Activated B cell treated with CpG ODN at 0.5 μM for 24 hours (primary cell): ENCODE data around the gene COLEC12. TPM values are rescaled to one million over a fixed set of nuclear protein-coding genes. Genes with fewer than 3 reads are reported as not detected.

Source experiments
- ATAC-seq: fragments of 200-7000 bp; cut with Tn5 transposase; one replicate; pipeline ENCODE4 v1.10.0; 2021; ENCODE audit warnings: low read depth, mild to moderate bottlenecking, moderate library complexity
- CTCF ChIA-PET: fragments of 350-600 bp; sonication (Branson Sonifier 250); formaldehyde crosslinking; loops from one replicate; lab custom pipeline; 2021; ENCODE audit warnings: antibody characterized with exemption; lab: Charles Lee
- POLR2A ChIA-PET: fragments of 350-600 bp; sonication (Branson Sonifier 250); formaldehyde crosslinking; loops from one replicate; lab custom pipeline; 2021; ENCODE audit warnings: antibody characterized with exemption; lab: Charles Lee
- DNase-seq: peaks from one replicate; pipeline ENCODE4 v3.0.0; 2022
- H3K27ac Mint-ChIP-seq: one replicate; pipeline ENCODE4 v1.8.0; 2020; ENCODE audit warnings: mixed read lengths
- H3K27me3 Mint-ChIP-seq: one replicate; pipeline ENCODE4 v1.8.0; 2021; ENCODE audit warnings: mixed read lengths
- H3K36me3 Mint-ChIP-seq: one replicate; pipeline ENCODE4 v1.8.0; 2021; ENCODE audit warnings: low read depth, mixed read lengths
- H3K4me1 Mint-ChIP-seq: one replicate; pipeline ENCODE4 v1.8.0; 2021; ENCODE audit warnings: mixed read lengths
- H3K4me3 Mint-ChIP-seq: one replicate; pipeline ENCODE4 v1.8.0; 2020; ENCODE audit warnings: mild to moderate bottlenecking, mixed read lengths
- H3K9me3 Mint-ChIP-seq: one replicate; pipeline ENCODE4 v1.8.0; 2020; ENCODE audit warnings: mixed read lengths
- CTCF ChIP-seq: fragments of 200-600 bp; IDR thresholded peaks from one replicate; pipeline ENCODE4 v1.8.0; 2022; ENCODE audit warnings: antibody characterized with exemption, mild to moderate bottlenecking
- intact Hi-C: fragments of 100-400 bp; cut with micrococcal nuclease; formaldehyde crosslinking; loops from one replicate; pipeline ENCODE4 v1.15.1; 2024
- total RNA-seq: library from RNA; stranded (reverse); gene quantifications from 2 replicates; pipeline ENCODE4 v1.2.3, GENCODE V29; 2022

The COLEC12 gene
- total RNA-seq, 1 donor from 2014 or later: not detected

- Mint-ChIP-seq H3K36me3 (no peaks in the 10 kb centered on the region), H3K27me3 (peaks cover 32% of the 10 kb centered on the region), H3K4me1 (peaks cover 17% of the 10 kb centered on the region), H3K27ac (no peak overlapping the region), H3K9me3 (no peaks in the 10 kb centered on the region), H3K4me3 (no peak overlapping the region)
- POLR2A ChIA-PET: no interaction called here
- DNase-seq (no peak), ATAC-seq (no peak)
- CTCF ChIA-PET: no interaction called here
- TF ChIP-seq CTCF: no peak
- intact Hi-C loops: no loop called here
Measured at GRCh38 chr18:498931-499775, 1.3 kb downstream of the COLEC12 start.

DNA sequence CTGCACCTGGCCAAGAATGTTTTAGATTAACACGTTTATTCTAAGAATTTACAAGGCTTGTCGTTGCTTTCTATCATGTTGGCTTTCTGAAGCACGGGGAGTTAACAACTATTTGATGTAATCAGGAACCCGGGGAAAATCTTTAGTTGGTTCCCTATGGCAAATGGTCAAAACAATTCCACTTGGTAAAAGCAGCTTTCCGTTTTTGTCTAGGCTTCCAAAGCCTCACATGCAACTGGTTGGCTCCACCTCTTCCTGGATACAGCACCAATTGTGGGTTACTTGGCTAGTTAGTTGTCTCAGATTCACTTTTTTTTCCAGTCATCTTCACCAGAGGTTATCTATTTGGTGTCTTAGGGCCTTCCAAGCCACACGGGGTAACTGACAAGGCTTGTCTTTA, 2.8 kb downstream of the COLEC12 start:
- H3K27me3 Mint-ChIP-seq: peaks cover 32% of the 10 kb centered on the region
- H3K27ac Mint-ChIP-seq: no peak overlapping the region
- H3K9me3 Mint-ChIP-seq: no peaks in the 10 kb centered on the region
- ChIA-PET CTCF (no interaction called here), POLR2A (no interaction called here)
- H3K4me1 Mint-ChIP-seq: peaks cover 17% of the 10 kb centered on the region
- H3K36me3 Mint-ChIP-seq: no peaks in the 10 kb centered on the region
- no peak overlapping the region for H3K4me3 Mint-ChIP-seq
- intact Hi-C loops: no loop called here
- no peak for TF ChIP-seq CTCF
- ATAC-seq (no peak), DNase-seq (no peak)

GRCh38 chr18:495452-495851, 5.0 kb downstream of the COLEC12 start:
- ChIA-PET POLR2A (no interaction called here), CTCF (no interaction called here)
- H3K9me3 Mint-ChIP-seq: no peaks in the 10 kb centered on the region
- ATAC-seq (no peak), DNase-seq (no peak)
- no peak overlapping the region for H3K27ac Mint-ChIP-seq
- TF ChIP-seq CTCF: no peak
- no peaks in the 10 kb centered on the region for H3K36me3 Mint-ChIP-seq
- intact Hi-C loops: no loop called here
- H3K27me3 Mint-ChIP-seq: peaks cover 25% of the 10 kb centered on the region
- peaks cover 8% of the 10 kb centered on the region for H3K4me1 Mint-ChIP-seq
- H3K4me3 Mint-ChIP-seq: no peak overlapping the region

- ChIA-PET POLR2A (no interaction called here), CTCF (no interaction called here)
- H3K27ac Mint-ChIP-seq: no peak overlapping the region
- DNase-seq (no peak), ATAC-seq (no peak)
- peaks cover 8% of the 10 kb centered on the region for H3K4me1 Mint-ChIP-seq
- no peak overlapping the region for H3K4me3 Mint-ChIP-seq
- TF ChIP-seq CTCF: no peak
- no peaks in the 10 kb centered on the region for H3K9me3 Mint-ChIP-seq
- intact Hi-C loops: no loop called here
- H3K27me3 Mint-ChIP-seq: peaks cover 25% of the 10 kb centered on the region
- H3K36me3 Mint-ChIP-seq: no peaks in the 10 kb centered on the region
Measured at GRCh38 chr18:495017-495416, 5.5 kb downstream of the COLEC12 start.

DNA sequence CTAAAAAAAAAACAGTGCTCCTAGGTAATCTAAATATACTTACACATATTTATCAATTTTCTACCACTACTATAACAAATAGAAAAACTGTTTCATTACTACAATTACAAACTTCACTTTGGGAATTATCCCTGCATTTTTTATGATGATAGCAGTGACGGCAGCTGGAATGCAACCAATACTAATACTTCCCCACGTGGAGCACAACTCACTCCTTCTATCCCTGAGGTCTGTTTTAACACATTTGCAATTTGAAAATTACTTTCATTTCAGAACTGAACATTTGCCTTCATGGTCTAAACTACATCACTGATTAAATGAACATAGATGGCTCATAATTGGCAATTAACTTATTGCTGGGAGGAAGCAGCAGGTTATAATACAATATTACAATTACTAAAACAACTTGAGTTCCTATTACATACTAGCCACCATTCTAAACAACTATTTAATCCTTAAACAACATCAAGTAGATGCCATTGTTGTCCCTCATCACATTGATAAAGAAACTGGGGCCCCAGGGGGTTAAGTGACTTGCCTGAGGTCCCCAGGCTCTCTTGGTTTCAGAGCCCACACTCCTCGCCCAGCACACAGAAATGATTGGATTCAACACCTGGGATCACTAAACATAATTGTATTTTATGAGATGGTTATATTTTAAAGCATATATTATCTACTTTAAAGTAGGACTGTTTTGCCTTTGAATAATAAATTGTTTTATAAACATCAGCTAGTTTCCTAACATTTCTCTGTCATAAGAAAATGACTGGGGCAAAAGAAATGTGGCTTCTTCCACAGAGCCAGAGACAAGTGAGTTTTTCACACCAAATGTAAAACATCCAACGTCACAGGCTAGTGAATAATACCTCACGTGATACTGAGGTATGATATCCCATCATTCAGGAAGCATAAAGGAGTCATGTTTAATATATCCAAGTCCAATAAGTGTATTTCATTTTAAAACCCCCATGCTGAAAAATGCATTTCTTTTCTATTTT, 6.2 kb downstream of the COLEC12 start:
- DNase-seq (no peak), ATAC-seq (no peak)
- ChIA-PET CTCF (no interaction called here), POLR2A (no interaction called here)
- Mint-ChIP-seq H3K4me3 (no peak overlapping the region), H3K36me3 (no peaks in the 10 kb centered on the region), H3K27me3 (peaks cover 20% of the 10 kb centered on the region), H3K27ac (no peak overlapping the region), H3K4me1 (peaks cover 4% of the 10 kb centered on the region), H3K9me3 (no peaks in the 10 kb centered on the region)
- TF ChIP-seq CTCF: no peak
- intact Hi-C loops: no loop called here
